Left ventricle myocardium superior (tissue), 1 donor: ENCODE measurements around the gene OTOP3. TPM values are rescaled to one million over a fixed set of nuclear protein-coding genes. Genes with fewer than 3 reads are reported as not detected.
"Not testable (repeated sequence)": the region's sequence is repeated elsewhere in the genome, so short reads cannot be mapped to it uniquely, and the experiment has no call there.

Experiments used
- ATAC-seq: fragments of 200-7000 bp; cut with Tn5 transposase; one replicate; pipeline ENCODE4 v1.9.1; 2020; ENCODE audit warnings: mild to moderate bottlenecking, moderate library complexity
- DNase-seq: peaks from one replicate; pipeline ENCODE4 v3.0.0-alpha.2; 2020
- intact Hi-C: fragments of 100-400 bp; cut with micrococcal nuclease; formaldehyde crosslinking; loops from one replicate; pipeline ENCODE4 v1.11.0; 2022
- total RNA-seq: library from RNA; stranded (reverse); fragmentation: NEBNext Ultra II Directional; extraction: Animal tissue kit (Norgen Biotek cat#: 25700); gene quantifications from one replicate; pipeline ENCODE4 v1.2.1, GENCODE V29; 2021
- donor health status: DM: no; HTN: yes; CAD: no; lungs with severe emphysema.

The OTOP3 gene
- total RNA-seq, 1 donor from 2014 or later = not detected

DNA sequence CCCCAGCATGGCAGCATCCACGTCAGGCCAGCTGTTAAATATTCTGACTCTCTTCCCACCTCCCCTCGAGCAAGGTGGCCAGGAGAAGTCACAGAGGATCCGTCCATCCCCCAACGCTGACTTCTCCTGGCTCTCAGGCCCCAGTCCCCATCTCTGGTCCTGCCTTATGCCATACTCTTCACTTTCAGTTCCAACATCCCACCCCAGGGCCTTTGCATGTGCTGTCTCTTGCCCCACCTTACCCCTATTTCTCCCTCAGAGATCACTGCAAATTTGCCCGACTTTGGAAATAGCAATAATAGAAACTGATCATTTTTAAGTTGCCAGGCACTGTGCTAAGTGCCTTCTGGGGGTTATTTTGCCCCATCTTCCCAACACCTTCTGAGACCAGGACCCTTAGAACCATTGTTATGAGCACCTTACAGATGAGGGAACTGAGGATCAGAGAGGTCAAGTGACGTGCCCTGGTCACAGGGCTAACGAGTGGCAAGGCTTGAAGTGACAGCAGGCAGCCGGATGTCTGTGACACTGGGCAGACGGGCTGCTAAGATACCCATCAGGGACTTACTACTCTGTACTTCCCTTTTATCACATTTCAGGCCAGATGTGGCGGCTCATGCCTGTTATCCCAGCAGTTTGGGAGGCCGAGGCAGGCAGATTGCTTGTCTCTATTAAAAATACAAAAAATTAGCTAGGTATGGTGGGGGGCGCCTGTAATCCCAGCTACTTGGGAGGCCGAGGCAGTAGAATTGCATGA, 19.1 kb downstream of the OTOP3 start:
- intact Hi-C loops = no loop called here
- ATAC-seq (no peak), DNase-seq (no peak)

DNA sequence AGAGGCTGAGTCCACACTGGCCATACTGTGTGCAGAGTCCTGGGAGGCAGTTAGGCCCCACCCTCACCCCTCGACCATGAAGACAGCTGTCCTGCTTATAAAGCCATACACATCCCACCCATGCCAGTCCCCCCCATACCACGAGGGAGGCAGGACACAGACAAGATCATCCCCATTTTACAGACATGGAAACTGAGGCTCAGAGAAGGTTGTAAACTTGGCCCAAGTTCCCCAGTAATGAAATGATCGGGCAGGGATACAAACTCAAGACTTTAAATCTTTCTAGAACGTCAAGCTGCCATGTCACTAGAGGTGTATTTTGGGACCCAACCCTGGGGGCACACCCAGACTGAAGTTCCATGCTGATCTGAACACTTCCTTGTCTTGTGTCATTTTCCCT, 20.4 kb downstream of the OTOP3 start:
- intact Hi-C loops = no loop called here
- no peak for ATAC-seq

DNA sequence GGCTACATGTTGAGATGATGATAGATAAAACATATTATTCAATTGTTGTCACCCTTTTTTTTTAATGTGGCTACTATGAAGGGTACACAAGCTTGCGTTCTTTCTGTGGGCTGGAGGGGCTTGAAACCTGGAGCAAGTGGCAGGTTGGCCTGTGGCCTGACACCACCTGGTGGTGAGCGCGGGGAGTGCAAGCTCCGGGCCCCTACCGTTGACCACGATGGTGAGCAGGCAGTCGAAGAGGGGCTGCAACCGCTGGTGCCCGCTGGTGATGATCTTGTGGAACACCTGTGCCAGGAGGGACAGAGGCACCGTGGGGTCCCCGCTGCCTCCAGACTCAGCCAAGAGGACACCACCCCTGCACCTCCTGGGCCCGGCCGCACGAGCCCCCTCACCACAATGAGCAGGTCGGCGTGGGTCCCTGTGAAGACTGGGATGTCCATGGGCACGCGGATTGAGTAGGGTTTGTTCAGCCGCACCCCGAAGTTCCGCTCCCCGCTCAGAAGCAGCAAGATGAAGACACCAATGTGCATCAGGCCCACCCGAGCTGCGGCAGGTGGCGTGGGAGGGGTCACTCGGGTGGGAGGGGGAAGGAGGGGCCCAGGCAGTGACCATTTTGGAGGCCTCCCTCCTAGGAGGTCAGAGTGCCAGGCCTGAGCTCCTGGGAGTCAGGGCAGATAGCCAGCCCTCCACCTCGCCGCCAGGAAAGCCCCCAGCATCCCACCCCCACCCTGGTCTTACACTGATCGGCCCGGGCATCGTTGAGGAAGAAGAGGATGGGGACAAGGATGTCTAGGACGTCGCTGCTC, 22.4 kb downstream of the OTOP3 start:
- intact Hi-C loops = no loop called here
- DNase-seq = peak; percentile 86
- peak; percentile 47 for ATAC-seq

More for the DNA sequence above, 20.4 kb downstream of the OTOP3 start:
- DNase-seq = no peak

DNA sequence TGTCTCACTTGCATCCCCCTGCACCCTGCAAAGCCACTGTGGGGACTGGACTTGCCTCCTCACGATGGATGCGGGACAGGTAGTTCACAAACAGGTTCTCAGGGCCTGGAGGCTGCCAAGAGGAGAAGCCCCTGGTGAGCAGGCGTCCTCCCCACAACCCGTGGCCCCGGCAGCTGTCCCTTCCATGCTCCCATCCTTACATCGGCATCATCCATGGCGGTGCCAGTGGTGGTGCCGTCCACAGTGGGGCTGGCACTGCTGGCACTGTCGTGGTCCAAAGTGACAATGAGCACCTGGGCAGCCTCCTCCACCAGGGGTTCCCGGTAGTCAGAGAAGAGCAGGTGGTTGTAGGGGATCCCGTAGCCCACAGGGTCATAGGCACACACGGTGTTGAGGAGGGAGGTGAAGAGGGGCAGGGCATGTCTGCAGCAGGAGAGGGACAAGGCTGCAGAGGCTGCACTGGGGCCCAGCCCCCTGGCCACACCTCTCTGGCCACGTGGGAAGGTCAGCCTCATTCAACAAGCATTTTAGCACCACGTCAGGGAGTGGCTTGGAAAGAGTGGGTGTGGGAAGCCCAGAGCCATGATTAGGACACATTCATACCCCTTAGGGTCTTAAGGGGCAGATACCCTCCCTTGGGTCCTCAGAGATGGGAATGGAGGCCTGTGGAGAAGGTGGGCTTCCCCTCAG, 24.3 kb downstream of the OTOP3 start:
- DNase-seq = no peak
- intact Hi-C loops = no loop called here
- no peak for ATAC-seq

DNA sequence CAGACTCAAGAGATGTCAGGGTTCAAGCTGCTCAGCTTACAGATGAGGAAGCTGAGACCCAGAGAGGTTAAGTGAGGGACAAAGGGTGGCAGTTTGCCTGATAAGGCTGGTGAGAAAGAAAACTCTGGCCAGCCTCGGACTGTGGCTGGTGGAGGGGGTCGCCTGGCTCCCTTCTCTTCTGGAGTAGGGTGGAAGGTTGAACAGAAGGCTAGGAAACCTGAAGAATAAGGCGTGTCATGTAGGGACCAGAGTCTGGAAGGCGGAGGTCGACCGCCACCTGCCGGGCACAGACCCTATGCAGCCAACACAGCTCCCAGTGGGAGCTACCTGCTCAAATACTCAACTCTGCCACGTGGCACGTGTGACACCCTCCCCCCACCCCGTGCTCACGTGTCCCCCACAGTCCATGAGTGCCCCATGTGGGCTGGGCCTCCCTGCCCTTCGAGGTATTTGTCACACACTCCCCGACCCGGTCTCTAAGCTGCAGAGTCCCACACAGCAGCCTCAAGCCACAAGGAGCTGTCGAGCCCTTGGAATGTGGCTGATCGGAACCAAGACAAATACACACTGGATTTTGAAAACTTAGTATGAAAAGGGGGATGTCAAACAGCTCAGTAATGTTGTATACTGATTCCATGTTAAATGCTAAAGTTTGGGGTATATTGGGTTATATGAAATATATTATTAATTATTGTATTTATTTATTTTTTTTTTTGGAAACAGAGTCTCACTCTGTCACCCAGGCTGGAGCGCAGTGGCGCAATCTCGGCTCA, 25.1 kb downstream of the OTOP3 start:
- ATAC-seq = peak; percentile 45
- intact Hi-C loops = no loop called here
- no peak for DNase-seq

DNA sequence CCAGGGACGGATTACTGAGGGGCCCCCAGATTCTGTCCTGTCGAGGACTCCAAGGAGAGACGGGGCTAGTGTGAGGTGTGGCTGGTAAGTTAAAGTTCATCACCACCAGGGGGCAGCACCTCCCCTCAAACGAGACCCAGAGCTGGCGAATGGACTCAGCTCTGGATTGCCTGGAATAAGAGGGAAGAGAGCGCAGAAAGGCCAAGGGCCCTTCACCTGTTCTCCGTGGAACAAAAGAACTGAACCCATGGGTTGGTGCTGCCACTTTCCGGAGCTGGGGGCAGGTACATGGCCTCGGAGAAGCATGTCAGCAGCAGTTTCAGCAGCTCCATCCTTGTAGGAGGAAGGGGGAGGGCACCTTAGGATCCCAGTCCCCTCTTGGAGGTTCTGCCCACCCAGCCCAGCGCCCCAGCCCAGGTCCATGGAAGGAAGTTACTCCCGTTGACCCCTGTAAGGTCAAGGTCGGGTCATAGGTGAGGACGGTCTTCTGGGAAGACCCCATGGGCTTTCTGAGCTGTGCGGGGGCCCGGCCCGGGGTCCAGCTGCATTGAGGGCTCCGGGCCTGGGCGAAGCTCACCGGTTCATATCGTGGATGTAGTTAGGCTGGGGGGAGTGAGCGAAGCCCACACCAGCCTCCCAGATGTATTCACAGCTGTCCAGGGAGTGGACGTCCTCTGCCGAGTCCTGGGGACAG, 26.1 kb downstream of the OTOP3 start:
- DNase-seq (peak; percentile 87), ATAC-seq (peak; percentile 89)
- intact Hi-C loops = no loop called here

DNA sequence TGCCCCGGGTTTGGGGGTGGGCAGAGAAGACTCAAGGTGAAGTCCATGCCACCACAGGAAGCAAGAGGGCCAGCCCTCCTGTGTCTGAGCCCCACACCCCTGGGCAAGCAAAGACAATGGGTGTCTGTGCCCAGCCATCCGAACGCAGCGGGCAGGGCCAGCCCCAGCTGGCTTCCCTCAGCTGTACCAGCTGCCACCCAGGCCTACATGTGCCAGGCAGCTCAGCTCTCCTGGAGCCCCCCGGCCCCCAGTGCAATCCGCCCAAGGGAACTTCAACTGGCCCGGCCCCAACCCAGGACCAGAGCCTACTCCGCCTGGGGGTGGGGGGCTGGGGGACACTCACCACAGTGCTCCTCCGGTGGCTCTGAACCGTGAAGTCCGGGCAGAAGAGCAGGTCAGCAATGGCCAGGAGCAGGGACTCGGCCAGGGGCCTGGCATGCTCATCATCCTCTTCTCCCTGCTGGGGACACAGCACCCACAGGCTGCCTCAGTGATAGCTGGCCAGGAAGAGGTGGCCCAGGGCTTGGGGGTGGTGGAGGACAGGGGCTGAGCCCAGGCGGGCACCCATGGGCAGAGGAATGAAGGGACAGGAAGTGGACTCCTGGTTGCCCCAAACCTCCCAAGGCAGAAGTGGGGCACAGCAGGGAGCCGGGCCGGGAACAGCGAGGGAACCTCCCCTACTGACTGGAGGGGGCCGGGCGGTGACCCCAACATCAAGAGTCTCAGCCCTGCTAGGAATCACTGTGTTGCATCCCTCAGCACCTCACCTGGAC, 27.1 kb downstream of the OTOP3 start:
- intact Hi-C loops = no loop called here
- ATAC-seq = no peak
- no peak for DNase-seq

DNA sequence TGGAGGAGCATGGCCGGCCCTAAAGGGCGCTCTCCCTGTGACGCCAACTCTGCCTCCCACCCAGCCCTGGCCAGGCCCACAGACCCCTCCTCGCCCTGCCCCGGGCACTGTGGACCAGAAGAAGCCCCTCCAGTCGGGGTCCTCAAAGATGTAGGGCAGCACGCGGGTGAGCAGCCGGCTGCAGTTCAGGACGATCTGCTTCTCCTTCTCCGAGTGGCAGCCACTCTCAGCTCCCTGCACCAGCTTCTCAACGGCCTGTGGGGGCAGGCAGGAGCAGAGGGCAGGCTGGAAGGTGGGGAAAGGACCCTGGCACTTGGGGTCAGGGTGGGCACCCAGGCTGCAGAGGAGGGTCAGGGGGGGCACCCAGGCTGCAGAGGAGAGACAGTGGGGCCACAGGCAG, 28.0 kb downstream of the OTOP3 start:
- intact Hi-C loops = no loop called here
- ATAC-seq (no peak), DNase-seq (no peak)

DNA sequence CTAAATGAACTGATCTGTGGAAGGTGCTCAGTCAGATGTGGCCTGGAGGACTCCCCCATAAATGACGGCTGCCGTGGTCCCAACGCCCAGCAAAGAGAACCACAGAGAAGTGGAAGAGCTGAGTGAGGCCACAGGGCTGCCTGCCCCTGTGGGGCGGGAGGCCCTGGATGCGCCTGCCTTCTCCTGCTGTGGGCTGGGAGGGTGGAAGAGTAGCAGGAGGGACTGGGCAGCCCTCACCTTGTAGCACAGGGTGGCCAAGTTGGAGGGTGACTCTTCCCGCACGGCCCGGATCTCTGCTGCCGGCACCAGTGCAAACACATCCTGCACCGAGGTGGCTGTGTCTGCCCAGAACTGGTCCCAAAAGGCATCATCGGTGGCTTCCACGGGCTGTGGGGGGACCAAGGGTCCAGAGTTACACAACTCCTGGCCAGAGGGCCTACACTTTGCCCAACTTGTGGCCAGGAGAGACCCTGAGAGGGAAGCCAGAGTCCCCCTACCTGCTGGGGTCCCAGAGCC, 28.6 kb downstream of the OTOP3 start:
- DNase-seq (no peak), ATAC-seq (no peak)
- intact Hi-C loops = no loop called here

DNA sequence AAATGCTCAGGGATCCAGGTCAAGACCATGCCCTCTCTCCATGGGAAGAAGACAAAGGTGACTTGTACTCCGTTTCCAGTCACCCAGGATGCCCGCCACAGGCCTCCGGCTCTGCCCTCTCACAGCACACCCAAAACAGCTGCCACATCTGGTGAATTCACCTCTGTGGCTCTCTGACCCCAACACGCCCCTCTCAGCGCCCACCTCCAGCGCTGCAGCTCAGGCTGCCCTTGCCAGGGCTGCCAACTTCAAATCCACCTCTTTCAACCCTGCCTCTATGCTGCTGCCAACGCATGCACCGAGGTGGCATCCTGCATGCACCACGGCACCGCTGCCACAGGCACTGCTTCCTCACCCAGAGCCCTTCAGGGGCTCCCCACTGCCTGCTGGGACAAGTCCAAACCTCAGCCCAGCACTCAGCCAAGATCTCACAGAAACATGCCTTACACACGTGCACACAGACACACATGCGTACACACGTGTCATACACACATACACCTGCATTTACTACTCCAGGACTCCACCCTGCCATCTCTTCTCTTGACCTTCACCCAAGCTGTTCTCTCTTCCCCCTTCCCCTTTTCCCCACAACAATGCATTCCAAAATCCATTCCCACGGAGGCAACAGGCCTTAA, 29.4 kb downstream of the OTOP3 start:
- DNase-seq = no peak
- intact Hi-C loops = no loop called here
- ATAC-seq = no peak

DNA sequence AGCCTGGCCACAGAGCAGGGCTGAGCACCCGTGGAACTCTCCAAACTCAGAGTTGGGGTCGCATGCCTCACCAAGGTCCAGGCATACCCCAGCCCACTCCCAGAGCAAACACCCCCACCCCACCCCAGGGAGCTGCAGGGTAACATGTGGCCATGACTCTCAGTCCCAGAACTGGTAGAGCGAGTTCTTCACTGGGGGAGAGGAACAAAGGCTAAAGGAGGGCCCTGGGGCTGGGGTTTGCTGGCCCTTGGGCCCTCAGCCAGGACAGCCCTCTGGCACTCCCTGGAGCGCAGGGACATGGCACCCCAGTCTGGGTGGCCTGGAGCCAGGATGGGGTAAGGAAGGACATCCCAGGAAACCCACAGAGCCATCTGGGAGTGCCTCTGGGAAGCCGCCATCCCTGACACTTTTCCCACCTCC, 32.7 kb downstream of the OTOP3 start:
- ATAC-seq = no peak
- DNase-seq = no peak
- intact Hi-C loops = no loop called here

DNA sequence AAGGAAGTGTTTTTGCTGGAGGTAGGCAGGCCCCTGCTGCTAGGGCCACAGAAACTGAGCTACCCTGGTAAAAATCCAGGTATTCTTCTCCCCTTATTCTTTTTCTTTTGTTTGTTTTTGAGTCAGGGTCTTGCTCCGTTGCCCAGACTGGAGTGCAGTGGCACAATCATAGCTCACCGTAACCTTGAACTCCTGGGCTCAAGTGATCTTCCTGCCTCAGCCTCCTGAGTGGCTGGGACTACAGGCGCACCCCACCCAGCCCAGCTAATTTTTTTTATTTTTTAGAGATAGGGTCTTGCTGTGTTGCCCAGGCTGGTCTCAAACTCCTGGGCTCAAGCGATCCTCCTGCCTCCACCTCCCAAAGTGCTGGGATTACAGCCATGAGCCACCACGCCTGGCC, 33.8 kb downstream of the OTOP3 start:
- ATAC-seq, intact Hi-C loops, DNase-seq: not testable (repeated sequence)

DNA sequence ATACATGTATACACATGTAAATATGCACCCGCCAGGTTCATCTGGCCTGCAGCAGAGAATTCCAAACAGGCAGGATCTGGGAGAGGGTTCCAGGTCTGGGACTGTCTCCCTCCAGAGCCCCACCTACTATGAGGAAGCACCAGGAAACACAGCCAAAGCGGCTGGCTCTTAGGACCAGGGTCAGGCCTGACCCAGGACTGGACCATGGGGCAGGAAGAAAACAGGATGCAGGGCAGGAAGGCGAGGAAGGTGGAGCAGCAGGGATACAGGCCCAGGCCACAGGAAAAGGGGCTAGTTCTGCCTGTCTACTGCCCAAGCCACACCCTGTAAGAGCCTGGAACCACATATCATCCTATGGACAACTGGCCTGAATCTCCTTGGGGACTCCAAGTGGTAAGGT, 34.7 kb downstream of the OTOP3 start:
- peak; percentile 58 for ATAC-seq
- DNase-seq = peak; percentile 51
- intact Hi-C loops = no loop called here

DNA sequence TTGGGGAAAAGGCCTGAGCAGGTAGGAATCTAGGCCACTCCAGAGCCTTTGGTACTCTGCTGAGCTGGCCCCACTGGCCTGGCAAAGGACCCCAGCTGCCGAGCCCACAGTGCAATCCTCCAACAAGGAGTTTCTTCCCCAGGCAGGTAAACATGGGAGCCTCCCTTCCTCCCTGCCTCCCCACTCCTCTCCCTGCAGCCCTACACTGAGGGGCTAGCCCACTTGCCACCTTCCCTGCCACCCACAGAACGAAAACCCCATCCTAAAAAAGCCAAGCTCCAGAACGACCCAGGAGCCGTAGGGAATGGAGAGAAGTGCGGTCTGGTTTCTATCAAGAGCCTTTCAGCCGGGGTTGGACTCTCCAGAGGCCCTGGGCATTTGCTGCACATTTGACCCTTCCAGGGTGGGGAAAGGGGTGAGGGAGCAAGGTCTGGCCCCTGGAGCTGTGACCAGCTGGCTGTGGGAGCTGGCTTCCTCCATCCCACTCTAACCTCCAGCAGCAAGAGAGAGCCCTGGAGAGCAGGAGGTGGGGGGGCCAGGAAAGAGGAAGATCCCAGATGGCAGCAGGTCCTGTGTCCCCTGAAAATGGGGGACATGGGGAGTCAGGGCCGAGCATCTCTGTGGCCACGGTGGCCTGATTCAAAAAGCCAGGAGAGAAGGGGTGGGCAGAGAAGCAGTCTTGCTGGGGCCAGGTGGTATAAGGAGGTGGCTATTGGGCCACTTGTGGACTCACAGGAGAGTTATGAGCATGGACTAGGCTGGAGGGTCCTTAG, 35.6 kb downstream of the OTOP3 start:
- ATAC-seq = no peak
- intact Hi-C loops = no loop called here
- DNase-seq = no peak

DNA sequence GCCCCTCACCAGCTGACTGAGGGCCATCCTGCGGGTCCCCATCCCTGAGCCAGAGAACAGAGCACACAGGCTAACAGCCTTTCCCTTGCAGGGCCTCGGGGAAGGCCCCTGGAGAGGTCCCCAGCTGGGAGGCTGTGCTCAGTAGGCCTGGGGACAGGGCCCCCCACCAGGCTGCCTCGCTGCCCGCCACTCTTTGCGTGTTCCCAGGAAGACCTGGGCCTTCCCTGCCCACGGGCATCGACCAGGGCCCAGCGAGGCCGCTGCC, 36.1 kb downstream of the OTOP3 start:
- peak; percentile 13 for ATAC-seq
- intact Hi-C loops = no loop called here
- no peak for DNase-seq

DNA sequence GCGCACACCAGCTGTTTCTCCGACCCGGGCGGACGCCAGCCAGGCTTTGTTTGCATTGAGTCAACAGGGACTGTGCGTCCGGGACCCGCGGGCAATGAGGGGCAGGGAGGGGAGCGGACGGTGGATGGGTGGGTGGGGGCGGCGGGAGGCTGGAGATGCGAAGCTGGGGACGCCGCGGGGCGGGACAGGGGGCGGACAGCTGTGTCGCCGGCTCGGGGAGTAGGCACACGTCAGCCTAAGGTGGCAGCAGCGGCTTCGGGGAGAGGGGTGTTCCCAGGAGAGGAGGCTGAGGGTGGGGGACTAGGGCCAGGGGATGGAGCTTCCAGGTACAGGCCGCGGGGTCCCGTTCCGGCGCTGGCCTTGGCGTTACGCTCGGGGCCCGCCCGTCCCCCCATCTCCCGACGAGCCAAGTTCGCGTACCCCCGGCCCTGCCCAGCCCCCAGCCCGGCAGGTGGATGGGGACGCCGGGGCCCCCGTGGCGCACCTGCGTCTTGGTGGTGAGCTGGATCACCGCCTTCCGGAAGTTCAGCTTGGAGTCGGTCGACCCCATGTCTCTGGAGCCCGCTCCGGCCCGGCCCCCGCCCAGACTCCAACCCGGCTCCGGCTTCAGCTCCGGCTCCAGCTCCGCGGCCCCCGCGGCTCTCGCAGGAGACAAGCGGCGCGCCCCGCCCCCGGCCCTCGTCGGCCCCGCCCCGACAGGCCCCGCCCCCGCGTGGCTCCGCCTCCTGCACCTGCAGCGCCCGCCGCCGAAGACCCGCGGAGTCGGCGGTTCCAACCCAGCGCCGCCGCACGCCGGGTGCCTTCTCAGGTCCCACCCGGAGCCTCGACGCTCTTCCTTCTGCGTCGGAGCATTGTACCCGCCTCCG, 36.6 kb downstream of the OTOP3 start, which contains the start of gene HID1:
Gene HID1 (minus strand): TSS at position 653 of the 866 bp plus-strand sequence. CDS start 103 bp downstream, at position 550.
- intact Hi-C loops = no loop called here
- ATAC-seq = peak; percentile 87
- peak; percentile 78 for DNase-seq
